K562 (cell line): ENCODE data around the gene VEGFB. TPM values are rescaled to one million over a fixed set of nuclear protein-coding genes. Genes with fewer than 3 reads are reported as not detected.

Experiments used
- ARID2 ChIP-seq: fragments of 450-650 bp; IDR thresholded peaks from 2 replicates; pipeline ENCODE4 v1.6.1; 2017; ENCODE audit warnings: antibody characterized with exemption, mild to moderate bottlenecking
- ATF7 ChIP-seq: fragments of 450-650 bp; IDR thresholded peaks from 2 replicates; pipeline ENCODE4 v1.7.1; 2014; ENCODE audit warnings: mild to moderate bottlenecking, moderate library complexity
- C11orf30 ChIP-seq: fragments of 450-650 bp; IDR thresholded peaks from 2 replicates; pipeline ENCODE4 v1.6.1; 2016; ENCODE audit warnings: low read depth, mild to moderate bottlenecking
- CC2D1A ChIP-seq: fragments of 450-650 bp; IDR thresholded peaks from 2 replicates; pipeline ENCODE4 v1.6.1; 2017; ENCODE audit warnings: mild to moderate bottlenecking
- CHD2 ChIP-seq: IDR thresholded peaks from 2 replicates; pipeline ENCODE4 v1.6.1; 2011; ENCODE audit warnings: low read depth, low read length
- CREB1 ChIP-seq, 2 experiments: sonication (generic) in 1 of 2; formaldehyde crosslinking in 1 of 2; IDR thresholded peaks; 2 replicates each; pipeline versions ENCODE4 v1.6.1 to v1.8.0; 2012 to 2022; ENCODE audit warnings: inconsistent platforms in 1 of 2, mild to moderate bottlenecking in 1 of 2, missing genetic modification reagents in 1 of 2, moderate library complexity in 1 of 2
- CSDE1 ChIP-seq, 2 experiments: fragments of 450-650 bp; IDR thresholded peaks; 2 replicates each; pipeline ENCODE4 v1.6.1; 2016; ENCODE audit warnings: mild to moderate bottlenecking in 1 of 2
- ETS2 ChIP-seq: IDR thresholded peaks from 2 replicates; pipeline ENCODE4 v1.6.1; 2016; ENCODE audit warnings: borderline replicate concordance, missing genetic modification characterization, mild to moderate bottlenecking, moderate library complexity, missing compliant biosample characterization; ENCODE audit not compliant: poor library complexity, severe bottlenecking
- GATAD2A ChIP-seq: fragments of 450-650 bp; IDR thresholded peaks from 2 replicates; pipeline ENCODE4 v1.6.1; 2017
- HDAC3 ChIP-seq: fragments of 450-650 bp; IDR thresholded peaks from 2 replicates; pipeline ENCODE4 v1.6.1; 2018; ENCODE audit warnings: borderline replicate concordance, mild to moderate bottlenecking, moderate library complexity; ENCODE audit not compliant: partially characterized antibody
- ILK ChIP-seq: fragments of 450-650 bp; IDR thresholded peaks from 2 replicates; pipeline ENCODE4 v1.6.1; 2016; ENCODE audit warnings: missing genetic modification characterization, low read depth, mild to moderate bottlenecking, missing compliant biosample characterization, moderate library complexity, borderline replicate concordance
- KHSRP ChIP-seq: fragments of 450-650 bp; IDR thresholded peaks from 2 replicates; pipeline ENCODE4 v1.6.1; 2017
- KLF6 ChIP-seq: fragments of 250-450 bp; sonication (Bioruptor Pico); IDR thresholded peaks from 2 replicates; pipeline ENCODE4 v1.4.0; 2020; ENCODE audit warnings: mild to moderate bottlenecking, moderate library complexity, borderline replicate concordance
- L3MBTL2 ChIP-seq: fragments of 450-650 bp; IDR thresholded peaks from 2 replicates; pipeline ENCODE4 v1.6.1; 2016; ENCODE audit warnings: mild to moderate bottlenecking, moderate library complexity
- LCOR ChIP-seq: sonication (generic); formaldehyde crosslinking; IDR thresholded peaks from 2 replicates; pipeline ENCODE4 v1.8.0; 2022; ENCODE audit warnings: mild to moderate bottlenecking, missing genetic modification reagents
- MCM2 ChIP-seq: fragments of 450-650 bp; IDR thresholded peaks from 2 replicates; pipeline ENCODE4 v1.6.1; 2017; ENCODE audit warnings: low read depth, mild to moderate bottlenecking
- PHTF2 ChIP-seq: fragments of 250-450 bp; sonication (Bioruptor Pico); IDR thresholded peaks from 2 replicates; pipeline ENCODE4 v1.5.0; 2021; ENCODE audit warnings: mild to moderate bottlenecking
- POLR2AphosphoS2 ChIP-seq: IDR thresholded peaks from 2 replicates; pipeline ENCODE4 v1.6.1; 2012; ENCODE audit warnings: low read length, improper control_type of control experiment
- POLR2G ChIP-seq: fragments of 200-400 bp; formaldehyde crosslinking; IDR thresholded peaks from 2 replicates; pipeline ENCODE4 v1.6.1; 2017; ENCODE audit warnings: low read depth, mild to moderate bottlenecking, antibody characterized with exemption, low read length, moderate library complexity
- RBBP5 ChIP-seq: fragments of 200-600 bp; sonication (generic); IDR thresholded peaks from 2 replicates; pipeline ENCODE4 v1.6.1; 2012; ENCODE audit warnings: borderline replicate concordance, mild to moderate bottlenecking, low read length, control low read depth, inconsistent platforms; ENCODE audit not compliant: insufficient read depth, poor library complexity, severe bottlenecking
- RFX7 ChIP-seq: fragments of 250-450 bp; sonication (Bioruptor Pico); IDR thresholded peaks from 2 replicates; pipeline ENCODE4 v1.5.1; 2021; ENCODE audit warnings: mild to moderate bottlenecking
- SMAD4 ChIP-seq: fragments of 250-450 bp; sonication (Bioruptor Pico); conservative IDR thresholded peaks from 2 replicates; pipeline ENCODE4 v1.8.0; 2021; ENCODE audit warnings: inconsistent platforms, mild to moderate bottlenecking, moderate library complexity
- SNIP1 ChIP-seq: fragments of 450-650 bp; IDR thresholded peaks from 2 replicates; pipeline ENCODE4 v1.7.1; 2017; ENCODE audit warnings: low read depth, mild to moderate bottlenecking
- TAL1 ChIP-seq: fragments of 450-650 bp; IDR thresholded peaks from 2 replicates; pipeline ENCODE4 v1.6.1; 2016; ENCODE audit warnings: mild to moderate bottlenecking
- TBL1XR1 ChIP-seq, 2 experiments: IDR thresholded peaks; 2 replicates each; pipeline ENCODE4 v1.6.1; 2012; ENCODE audit warnings: improper control_type of control experiment in 2 of 2, low read length in 2 of 2, mild to moderate bottlenecking in 1 of 2
- TEAD4 ChIP-seq, 2 experiments: sonication (generic) in 1 of 2; formaldehyde crosslinking in 1 of 2; IDR thresholded peaks; 2 replicates each; pipeline versions ENCODE4 v1.6.1 to v1.8.0; 2012 to 2022; ENCODE audit warnings: borderline replicate concordance in 1 of 2, inconsistent platforms in 1 of 2, low read length in 1 of 2, mild to moderate bottlenecking in 1 of 2, missing genetic modification reagents in 1 of 2
- ZNF274 ChIP-seq: IDR thresholded peaks from 2 replicates; pipeline ENCODE4 v1.6.1; 2011; ENCODE audit warnings: low read depth, mild to moderate bottlenecking, low read length, moderate library complexity, borderline replicate concordance
- ZNF79 ChIP-seq: fragments of 250-450 bp; sonication (Bioruptor Pico); IDR thresholded peaks from 2 replicates; pipeline ENCODE4 v1.4.0; 2020; ENCODE audit warnings: low read depth, mild to moderate bottlenecking, moderate library complexity
- polyA plus RNA-seq, 8 experiments: library from polyadenylated mRNA; depleted of rRNA in 4 of 8; stranded (reverse) in 5 of 8; unstranded in 3 of 8; fragments of >200 nt; fragmentation: Nextera tagmentation in 2 of 8; fragmentation: Illumina TruSeq in 1 of 8; extraction: Ambion mirVana in 2 of 8; extraction: Trizol in 1 of 8; gene quantifications; 2 replicates each; pipeline versions ENCODE4 v1.2.1 to v1.2.3, GENCODE V29; 2011 to 2014; ENCODE audit warnings: inconsistent platforms in 1 of 8, missing spikeins in 1 of 8
- total RNA-seq, 7 experiments: library from RNA; depleted of rRNA in 6 of 7; stranded (reverse); fragments of >200 nt in 6 of 7; fragmentation: Illumina TruSeq in 2 of 7; extraction: Trizol in 2 of 7; gene quantifications; 2 replicates each; pipeline versions ENCODE4 v1.2.1 to v1.2.3, GENCODE V29; 2011 to 2021; ENCODE audit warnings: low replicate concordance in 1 of 7
- TF ChIP-seq, protein P1 (sequence below): fragments of 450-650 bp; IDR thresholded peaks from 2 replicates; pipeline ENCODE4 v1.6.1; 2017; ENCODE audit warnings: antibody characterized with exemption

Gene VEGFB
- total and polyA plus RNA-seq, 9 of the 15 experiments (the other 6 are each of a cell fraction or from before 2014, with no cell fraction given) = 11.0 to 83.4 (median 25.7) TPM

DNA sequence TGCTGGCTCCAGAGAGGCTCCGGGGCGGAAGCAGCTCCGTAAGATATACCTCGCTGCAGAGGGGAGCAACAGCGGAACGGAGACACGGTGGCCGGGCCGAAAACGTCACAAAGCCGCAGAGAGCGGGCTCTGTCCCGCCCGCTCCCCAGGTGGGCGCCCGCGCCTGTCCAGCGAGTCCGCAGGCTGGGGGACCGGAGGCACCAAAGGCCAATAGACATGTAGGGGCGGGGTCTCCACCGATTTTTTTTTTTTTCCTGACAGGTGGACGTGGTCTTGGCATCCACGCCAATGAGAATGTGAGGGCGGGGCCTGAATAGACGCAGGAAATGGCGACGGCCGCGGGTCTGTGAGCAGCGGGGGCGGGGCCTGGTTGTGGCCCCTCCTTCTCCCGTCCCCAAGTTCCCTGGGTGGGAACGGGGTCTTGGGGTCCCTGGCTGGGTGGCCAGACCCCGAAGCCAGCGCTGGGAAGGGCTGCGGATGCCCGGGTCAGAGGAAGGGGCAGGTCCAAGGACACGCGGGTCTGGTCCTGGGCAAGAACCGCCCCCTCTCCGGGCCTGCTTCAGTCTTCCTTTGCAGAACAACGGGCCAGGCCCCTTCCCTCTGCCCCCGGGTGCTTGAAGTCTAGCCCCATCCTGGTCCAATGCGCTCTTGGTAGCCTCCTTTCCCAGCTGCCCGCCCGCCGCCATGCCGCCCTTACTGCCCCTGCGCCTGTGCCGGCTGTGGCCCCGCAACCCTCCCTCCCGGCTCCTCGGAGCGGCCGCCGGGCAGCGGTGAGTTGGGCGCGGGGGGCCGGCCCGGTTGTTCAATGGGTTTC is 4.0 kb upstream of the VEGFB start, which contains the start of gene DNAJC4 (continued):
- TF ChIP-seq ZNF274 (peak; percentile 20; the same call in 1 of the 2 replicates), ARID2 (no peak), CSDE1 (IDR thresholded peaks at IDR 0.05) (no peak), ETS2 (tag) (no peak), ILK (tag) (no peak), CC2D1A (no peak), TBL1XR1 (IDR thresholded peaks at IDR 0.05; ENCODE audit: low read length in 2 of 2) (0 out of 4 replicates have a peak, but pooled peaks of 1 of the 2 experiments have one; percentile 17), SNIP1 (no peak), LCOR (CRISPR knock-in tag) (peak; percentile 56; the same call in 1 of the 2 replicates), MCM2 (no peak), HDAC3 (no peak), POLR2G (peak; percentile 83), RBBP5 (peak; percentile 44), L3MBTL2 (0 out of 2 replicates have a peak, but pooled peaks have one; percentile 17), CHD2 (0 out of 2 replicates have a peak, but pooled peaks have one; percentile 26), ATF7 (peak; percentile 68), RFX7 (CRISPR knock-in tag) (no peak), POLR2AphosphoS2 (peak; percentile 95), C11orf30 (no peak), TEAD4 (IDR thresholded peaks at IDR 0.05; ENCODE audit: low read length) (peak; percentile 18; the same call in 1 of the 2 replicates), TEAD4 (CRISPR knock-in tag; IDR thresholded peaks at IDR 0.05; ENCODE audit: borderline replicate concordance) (no peak), SMAD4 (0 out of 2 replicates have a peak, but pooled peaks have one; percentile 44), KLF6 (no peak), ZNF79 (no peak), KHSRP (no peak), GATAD2A (no peak), PHTF2 (no peak), CREB1 (IDR thresholded peaks at IDR 0.05) (peak; percentile 76), CREB1 (CRISPR knock-in tag; IDR thresholded peaks at IDR 0.05) (peak; percentile 72), TAL1 (no peak)
- TF ChIP-seq, protein P1, sequence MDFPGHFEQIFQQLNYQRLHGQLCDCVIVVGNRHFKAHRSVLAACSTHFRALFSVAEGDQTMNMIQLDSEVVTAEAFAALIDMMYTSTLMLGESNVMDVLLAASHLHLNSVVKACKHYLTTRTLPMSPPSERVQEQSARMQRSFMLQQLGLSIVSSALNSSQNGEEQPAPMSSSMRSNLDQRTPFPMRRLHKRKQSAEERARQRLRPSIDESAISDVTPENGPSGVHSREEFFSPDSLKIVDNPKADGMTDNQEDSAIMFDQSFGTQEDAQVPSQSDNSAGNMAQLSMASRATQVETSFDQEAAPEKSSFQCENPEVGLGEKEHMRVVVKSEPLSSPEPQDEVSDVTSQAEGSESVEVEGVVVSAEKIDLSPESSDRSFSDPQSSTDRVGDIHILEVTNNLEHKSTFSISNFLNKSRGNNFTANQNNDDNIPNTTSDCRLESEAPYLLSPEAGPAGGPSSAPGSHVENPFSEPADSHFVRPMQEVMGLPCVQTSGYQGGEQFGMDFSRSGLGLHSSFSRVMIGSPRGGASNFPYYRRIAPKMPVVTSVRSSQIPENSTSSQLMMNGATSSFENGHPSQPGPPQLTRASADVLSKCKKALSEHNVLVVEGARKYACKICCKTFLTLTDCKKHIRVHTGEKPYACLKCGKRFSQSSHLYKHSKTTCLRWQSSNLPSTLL = no peak
